ENCODE results near the gene RFX3. TPM values are rescaled to one million over a fixed set of nuclear protein-coding genes. Genes with fewer than 3 reads are reported as not detected.

The RFX3 gene
- polyA plus RNA-seq, 4 donors: 9.3 to 19.1 (median 18.0) TPM

- no peak for DNase-seq (ENCODE audit: low read depth in 4 of 4, low spot score in 3 of 4)
These were observed 10.4 kb downstream of the RFX3 start for GRCh38 chr9:3515405-3515804.

- no peak for DNase-seq (ENCODE audit: low read depth in 4 of 4, low spot score in 3 of 4)
These were observed 11.0 kb downstream of the RFX3 start for GRCh38 chr9:3514786-3515185.

- no peak for DNase-seq (ENCODE audit: low read depth in 4 of 4, low spot score in 3 of 4)
These were observed 12.5 kb downstream of the RFX3 start for GRCh38 chr9:3513265-3513818.

- DNase-seq (ENCODE audit: low read depth in 4 of 4, low spot score in 3 of 4): no peak
These were observed 14.2 kb downstream of the RFX3 start for GRCh38 chr9:3511551-3511950.

- DNase-seq (ENCODE audit: low read depth in 4 of 4, low spot score in 3 of 4): no peak
These were observed 15.0 kb downstream of the RFX3 start for GRCh38 chr9:3510796-3511195.

GRCh38 chr9:3509926-3510325 lies 15.9 kb downstream of the RFX3 start:
- no peak for DNase-seq (ENCODE audit: low read depth in 4 of 4, low spot score in 3 of 4)

- no peak for DNase-seq (ENCODE audit: low read depth in 4 of 4, low spot score in 3 of 4)
These were observed 17.1 kb downstream of the RFX3 start for GRCh38 chr9:3508521-3509291.

- DNase-seq (ENCODE audit: low read depth in 4 of 4, low spot score in 3 of 4): no peak
These were observed 17.7 kb downstream of the RFX3 start for GRCh38 chr9:3508078-3508431.

GRCh38 chr9:3507395-3508077 lies 18.3 kb downstream of the RFX3 start:
- no peak for DNase-seq (ENCODE audit: low read depth in 4 of 4, low spot score in 3 of 4)

- no peak for DNase-seq (ENCODE audit: low read depth in 4 of 4, low spot score in 3 of 4)
These were observed 19.6 kb downstream of the RFX3 start for GRCh38 chr9:3506164-3506563.

- DNase-seq (ENCODE audit: low read depth in 4 of 4, low spot score in 3 of 4): no peak
These were observed 23.0 kb downstream of the RFX3 start for GRCh38 chr9:3502560-3503398.

- no peak for DNase-seq (ENCODE audit: low read depth in 4 of 4, low spot score in 3 of 4)
These were observed 25.8 kb downstream of the RFX3 start for GRCh38 chr9:3500044-3500443.

- DNase-seq (ENCODE audit: low read depth in 4 of 4, low spot score in 3 of 4): no peak
These were observed 27.1 kb downstream of the RFX3 start for GRCh38 chr9:3498691-3499090.

- no peak for DNase-seq (ENCODE audit: low read depth in 4 of 4, low spot score in 3 of 4)
These were observed 27.9 kb downstream of the RFX3 start for GRCh38 chr9:3497857-3498256.

GRCh38 chr9:3497401-3497800 lies 28.4 kb downstream of the RFX3 start:
- no peak for DNase-seq (ENCODE audit: low read depth in 4 of 4, low spot score in 3 of 4)

- DNase-seq (ENCODE audit: low read depth in 4 of 4, low spot score in 3 of 4): no peak
These were observed 29.9 kb downstream of the RFX3 start for GRCh38 chr9:3495855-3496254.

GRCh38 chr9:3492214-3492613 lies 33.6 kb downstream of the RFX3 start:
- no peak for DNase-seq (ENCODE audit: low read depth in 4 of 4, low spot score in 3 of 4)

- no peak for DNase-seq (ENCODE audit: low read depth in 4 of 4, low spot score in 3 of 4)
These were observed 34.4 kb downstream of the RFX3 start for GRCh38 chr9:3491450-3491849.

GRCh38 chr9:3490957-3491356 lies 34.8 kb downstream of the RFX3 start:
- DNase-seq (ENCODE audit: low read depth in 4 of 4, low spot score in 3 of 4): no peak

GRCh38 chr9:3482578-3482977 lies 43.2 kb downstream of the RFX3 start:
- no peak for DNase-seq (ENCODE audit: low read depth in 4 of 4, low spot score in 3 of 4)

GRCh38 chr9:3480353-3480655 lies 45.5 kb downstream of the RFX3 start:
- no peak for DNase-seq (ENCODE audit: low read depth in 4 of 4, low spot score in 3 of 4)

Data from left renal pelvis (tissue), 4 donors.